Ectodermal cell (in vitro differentiated cells): Measurements from ENCODE around the gene PRSS2.
"Not testable (repeated sequence)": the region's sequence is repeated elsewhere in the genome, so short reads cannot be mapped to it uniquely, and the experiment has no call there.

ENCODE experiments used
- H3K27ac ChIP-seq: 2 replicates; pipeline ENCODE4 v1.7.0; 2013; ENCODE audit warnings: mild to moderate bottlenecking, low read depth, low read length; ENCODE audit not compliant: insufficient read depth, poor library complexity, severe bottlenecking
- H3K27me3 ChIP-seq: 2 replicates; pipeline ENCODE4 v1.7.0; 2013; ENCODE audit warnings: mild to moderate bottlenecking, low read length; ENCODE audit not compliant: insufficient read depth, control insufficient read depth, poor library complexity, severe bottlenecking
- H3K36me3 ChIP-seq: one replicate; pipeline ENCODE4 v1.7.0; 2013; ENCODE audit warnings: low read length; ENCODE audit not compliant: control insufficient read depth, insufficient read depth
- H3K4me1 ChIP-seq: one replicate; pipeline ENCODE4 v1.7.0; 2013; ENCODE audit warnings: low read length; ENCODE audit not compliant: control insufficient read depth, insufficient read depth
- H3K4me3 ChIP-seq: 2 replicates; pipeline ENCODE4 v1.7.0; 2013; ENCODE audit warnings: low read depth, low read length, control low read depth; ENCODE audit not compliant: insufficient read depth
- H3K9me3 ChIP-seq: 2 replicates; pipeline ENCODE4 v1.7.0; 2013; ENCODE audit warnings: mild to moderate bottlenecking, low read length, moderate library complexity; ENCODE audit not compliant: control insufficient read depth
- WGBS, 2 experiments: methylation state at CpG; one replicate each; pipeline ENCODE4 v1.1.7; 2013; ENCODE audit warnings: missing lambda C conversion rate in 2 of 2; 5-methylcytosine and 5-hydroxymethylcytosine counted together

Gene PRSS2

DNA sequence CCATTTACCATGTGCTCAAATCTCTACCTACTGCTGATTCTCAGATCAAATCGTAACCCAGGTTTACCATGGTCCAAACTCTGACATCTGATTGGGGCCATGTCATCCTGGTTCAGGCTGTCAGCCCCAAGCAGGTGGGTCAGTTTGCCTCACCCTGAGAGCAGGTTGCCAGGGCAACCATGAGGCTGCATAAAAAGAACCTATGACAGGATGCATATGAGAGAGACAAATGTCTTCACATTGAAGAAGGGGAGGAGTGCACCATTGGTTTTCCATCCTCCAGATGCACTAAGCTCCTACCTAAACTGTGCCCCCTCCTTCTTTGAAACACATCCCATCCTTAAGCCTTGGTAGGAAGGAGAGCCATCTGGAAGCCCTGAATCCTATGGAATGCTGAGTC lies 11.3 kb upstream of the PRSS2 start:
- Histone ChIP-seq H3K4me1 (no peaks in the 10 kb centered on the region), H3K4me3 (no peak overlapping the region), H3K27ac (no peak overlapping the region), H3K9me3 (no peaks in the 10 kb centered on the region), H3K36me3 (no peaks in the 10 kb centered on the region), H3K27me3 (no peaks in the 10 kb centered on the region)
- WGBS, 2 experiments, result 88 to 93% methylated on average over 1 of the region's 1 CpG

DNA sequence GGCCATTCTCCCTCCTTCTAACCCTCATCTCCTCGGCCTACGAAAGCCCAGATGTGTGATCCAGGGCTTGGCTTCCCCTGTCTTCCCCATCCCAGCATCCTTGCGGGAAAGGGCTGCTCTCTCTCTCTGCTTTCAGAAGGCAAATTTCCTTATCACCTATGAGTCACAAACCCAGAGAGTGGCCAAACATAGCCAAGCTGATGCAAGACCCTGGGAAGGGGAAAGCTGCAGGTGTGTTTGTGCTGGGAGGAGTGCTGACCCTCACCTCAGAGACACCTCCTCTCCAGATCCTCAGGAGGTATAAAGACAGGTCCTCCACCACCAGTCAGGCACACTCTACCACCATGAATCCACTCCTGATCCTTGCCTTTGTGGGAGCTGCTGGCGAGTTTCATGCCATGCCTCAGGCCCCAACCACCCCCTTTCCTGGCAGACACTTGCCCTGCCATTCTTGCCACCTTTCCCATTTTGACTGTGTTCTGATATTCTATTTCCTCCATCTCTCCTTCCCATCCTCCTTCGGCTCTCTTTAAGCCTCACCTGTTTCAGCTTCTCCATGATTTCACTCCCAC lies 10.6 kb upstream of the PRSS2 start:
- H3K9me3 ChIP-seq, result no peaks in the 10 kb centered on the region
- H3K36me3 ChIP-seq, result no peaks in the 10 kb centered on the region
- no peak overlapping the region for H3K27ac ChIP-seq
- no peaks in the 10 kb centered on the region for H3K4me1 ChIP-seq
- no peaks in the 10 kb centered on the region for H3K27me3 ChIP-seq
- no peak overlapping the region for H3K4me3 ChIP-seq
- WGBS, 2 experiments, result 83 to 86% methylated on average over 5 of the region's 5 CpGs

DNA sequence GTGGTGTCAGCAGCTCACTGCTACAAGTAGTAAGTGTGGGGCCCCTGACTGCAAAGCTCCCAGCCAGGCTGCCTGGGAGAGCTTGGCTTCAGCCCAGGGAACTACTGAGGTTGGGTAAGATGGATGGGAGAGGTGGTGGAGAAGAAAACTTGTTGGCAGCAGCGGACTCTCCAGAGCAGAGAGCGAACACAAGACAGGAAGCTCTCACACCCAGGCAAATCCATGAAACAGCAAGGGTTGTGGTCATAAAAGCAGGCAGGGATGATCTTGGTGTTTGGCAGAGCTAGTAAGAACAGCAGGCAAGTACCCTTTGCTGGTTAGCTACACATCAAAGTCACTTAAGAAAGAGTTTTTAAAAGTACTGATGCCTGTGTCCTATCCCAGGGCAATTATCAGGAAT lies 9.2 kb upstream of the PRSS2 start:
- H3K4me1 ChIP-seq, H3K27ac ChIP-seq, H3K9me3 ChIP-seq, H3K4me3 ChIP-seq, H3K36me3 ChIP-seq, H3K27me3 ChIP-seq: not testable (repeated sequence)
- WGBS, 2 experiments, result 98% methylated on average over 2 of the region's 2 CpGs

DNA sequence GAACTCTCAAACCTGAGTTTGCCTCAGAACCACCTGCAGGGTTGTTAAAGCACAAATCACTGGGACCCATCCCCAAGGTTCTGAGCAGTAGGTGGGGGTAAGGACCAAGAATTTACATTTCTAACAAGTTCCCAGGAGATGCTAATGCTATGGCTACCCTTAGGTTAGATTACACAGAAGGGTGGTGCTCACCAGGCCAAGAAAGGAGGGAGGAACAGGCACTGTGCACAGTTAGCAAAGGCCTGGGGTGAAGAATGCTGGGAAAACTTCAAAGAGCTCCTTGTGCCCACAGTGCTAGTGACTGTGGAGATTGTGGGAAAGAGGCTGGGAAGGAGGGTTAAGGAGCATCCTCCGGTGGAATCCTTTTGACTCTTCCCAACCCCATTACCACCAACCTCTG lies 8.7 kb upstream of the PRSS2 start:
- no peaks in the 10 kb centered on the region for H3K36me3 ChIP-seq
- no peaks in the 10 kb centered on the region for H3K4me1 ChIP-seq
- H3K4me3 ChIP-seq, result no peak overlapping the region
- WGBS, 2 experiments, result 78 to 90% methylated on average over 1 of the region's 1 CpG
- H3K27ac ChIP-seq, result no peak overlapping the region
- H3K9me3 ChIP-seq, result no peaks in the 10 kb centered on the region
- H3K27me3 ChIP-seq, result no peaks in the 10 kb centered on the region

DNA sequence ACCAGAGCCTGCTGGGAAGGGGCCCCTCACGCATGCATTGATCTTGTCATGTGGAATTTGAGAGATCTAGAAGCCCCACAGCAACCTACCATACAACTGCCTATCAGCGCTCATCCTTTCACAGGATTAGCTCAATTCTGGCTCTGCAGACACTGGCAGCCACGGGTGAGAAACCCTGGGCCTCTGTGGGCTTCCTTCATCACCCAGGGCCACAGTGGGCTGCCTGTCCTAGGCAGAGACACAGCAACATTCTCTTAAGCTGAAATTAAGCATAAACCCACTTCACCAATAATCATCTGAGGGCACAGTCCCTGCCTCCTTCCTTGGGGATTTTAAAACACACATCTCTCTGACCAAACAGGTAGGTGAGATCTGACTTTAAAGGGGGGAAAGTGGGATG lies 3.3 kb upstream of the PRSS2 start:
- Histone ChIP-seq H3K4me3 (no peak overlapping the region), H3K27me3 (no peaks in the 10 kb centered on the region), H3K27ac (no peak overlapping the region), H3K9me3 (no peaks in the 10 kb centered on the region), H3K4me1 (no peaks in the 10 kb centered on the region), H3K36me3 (no peaks in the 10 kb centered on the region)
- WGBS, 2 experiments, result 60 to 75% methylated on average over 3 of the region's 3 CpGs

DNA sequence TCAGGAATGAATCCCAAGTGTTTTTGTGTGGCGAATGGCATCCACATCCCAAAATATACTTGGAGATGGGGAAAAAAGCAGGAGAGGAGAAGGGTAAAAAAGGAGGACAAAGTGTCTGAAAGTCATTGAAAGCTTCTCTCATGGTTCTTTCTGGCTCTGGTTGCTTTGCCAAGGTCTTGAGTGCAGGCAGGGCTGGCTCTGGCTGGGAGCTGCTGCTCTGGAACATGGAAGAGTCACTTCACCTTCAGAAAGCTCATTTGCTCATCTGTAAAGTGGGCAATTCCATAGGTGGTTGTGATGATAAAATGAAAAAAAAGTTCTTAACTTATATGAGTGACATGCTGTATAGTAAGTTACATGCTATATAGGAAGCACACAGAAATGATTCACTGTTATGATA lies 2.9 kb upstream of the PRSS2 start:
- no peaks in the 10 kb centered on the region for H3K4me1 ChIP-seq
- no peaks in the 10 kb centered on the region for H3K36me3 ChIP-seq
- no peak overlapping the region for H3K27ac ChIP-seq
- 88 to 95% methylated on average over 1 of the region's 1 CpG for WGBS, 2 experiments
- no peak overlapping the region for H3K4me3 ChIP-seq
- H3K27me3 ChIP-seq, result no peaks in the 10 kb centered on the region
- H3K9me3 ChIP-seq, result no peaks in the 10 kb centered on the region

DNA sequence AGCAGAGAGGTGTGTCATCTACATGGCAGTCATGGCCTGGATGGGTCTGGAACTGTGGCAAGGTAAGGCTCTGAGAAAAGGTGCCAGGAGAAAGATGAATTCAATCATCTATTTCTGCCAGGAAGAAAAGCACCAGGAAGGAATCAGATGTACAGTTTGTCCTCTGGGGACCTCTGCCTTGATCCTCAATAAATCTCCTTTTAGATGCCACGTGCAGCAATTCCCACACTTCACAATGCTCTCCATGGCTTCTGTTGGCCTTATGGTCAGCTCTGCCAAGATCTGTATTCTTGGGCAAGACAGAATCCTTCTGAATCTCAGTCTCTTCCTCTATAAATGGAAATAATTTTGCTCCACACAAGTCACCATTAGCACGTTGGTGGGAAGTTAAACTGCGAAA lies 1.9 kb upstream of the PRSS2 start:
- 94 to 95% methylated on average over 3 of the region's 3 CpGs for WGBS, 2 experiments
- not testable (repeated sequence) for H3K4me3 ChIP-seq, H3K36me3 ChIP-seq, H3K27ac ChIP-seq, H3K4me1 ChIP-seq, H3K27me3 ChIP-seq, H3K9me3 ChIP-seq

DNA sequence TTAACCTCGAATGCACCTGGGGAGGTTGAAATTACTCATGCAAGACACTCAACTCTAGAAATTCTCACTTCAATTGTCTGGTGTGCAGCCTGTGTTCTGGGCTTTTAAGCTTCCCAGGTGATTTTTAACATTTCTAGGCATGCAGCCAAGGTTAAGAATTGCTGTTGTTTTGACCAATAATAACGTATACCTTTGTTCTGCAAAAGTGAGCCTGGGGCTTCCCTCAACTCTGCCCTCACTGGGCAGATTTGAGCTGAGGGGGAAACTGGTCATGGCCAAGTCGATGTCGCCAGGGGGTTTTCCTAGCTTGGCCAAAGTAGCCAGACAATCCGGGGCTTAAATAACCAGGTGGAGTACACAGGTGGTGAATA lies 568 bp downstream of the PRSS2 start:
- Histone ChIP-seq H3K4me1 (no peaks in the 10 kb centered on the region), H3K36me3 (no peaks in the 10 kb centered on the region), H3K9me3 (no peaks in the 10 kb centered on the region), H3K27me3 (no peaks in the 10 kb centered on the region), H3K27ac (no peak overlapping the region), H3K4me3 (no peak overlapping the region)
- 89 to 91% methylated on average over 5 of the region's 5 CpGs for WGBS, 2 experiments

DNA sequence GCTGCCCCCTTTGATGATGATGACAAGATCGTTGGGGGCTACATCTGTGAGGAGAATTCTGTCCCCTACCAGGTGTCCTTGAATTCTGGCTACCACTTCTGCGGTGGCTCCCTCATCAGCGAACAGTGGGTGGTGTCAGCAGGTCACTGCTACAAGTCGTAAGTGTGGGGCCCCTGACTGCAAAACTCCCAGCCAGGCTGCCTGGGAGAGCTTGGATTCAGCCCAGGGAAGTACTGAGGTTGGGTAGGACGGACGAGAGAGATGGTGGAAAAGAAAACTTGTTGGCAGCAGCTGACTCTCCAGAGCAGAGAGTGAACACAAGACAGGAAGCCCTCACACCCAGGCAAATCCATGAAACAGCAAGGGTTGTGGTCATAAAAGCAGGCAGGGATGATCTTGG lies 1.3 kb downstream of the PRSS2 start:
- no peaks in the 10 kb centered on the region for H3K9me3 ChIP-seq
- 79 to 81% methylated on average over 6 of the region's 6 CpGs for WGBS, 2 experiments
- no peak overlapping the region for H3K4me3 ChIP-seq
- H3K27me3 ChIP-seq, result no peaks in the 10 kb centered on the region
- no peaks in the 10 kb centered on the region for H3K36me3 ChIP-seq
- H3K4me1 ChIP-seq, result no peaks in the 10 kb centered on the region
- H3K27ac ChIP-seq, result no peak overlapping the region

DNA sequence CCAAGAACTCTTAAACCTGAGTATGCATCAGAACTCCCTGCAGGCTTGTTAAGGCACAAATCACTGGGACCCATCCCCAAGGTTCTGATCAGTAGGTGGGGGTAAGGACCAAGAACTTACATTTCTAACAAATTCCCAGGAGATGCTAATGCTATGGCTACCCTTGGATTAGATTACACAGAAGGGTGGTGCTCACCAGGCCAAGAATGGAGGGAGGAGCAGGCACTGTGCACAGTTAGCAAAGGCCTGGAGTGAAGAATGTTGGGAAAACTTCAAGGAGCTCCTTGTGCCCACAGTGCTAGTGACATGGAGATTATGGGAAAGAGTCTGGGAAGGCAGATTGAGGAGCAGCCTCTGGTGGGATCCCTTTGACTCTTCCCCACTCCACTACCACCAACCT lies 1.9 kb downstream of the PRSS2 start:
- H3K4me1 ChIP-seq, result no peaks in the 10 kb centered on the region
- H3K36me3 ChIP-seq, result no peaks in the 10 kb centered on the region
- no peak overlapping the region for H3K4me3 ChIP-seq
- H3K27ac ChIP-seq, result no peak overlapping the region
- no peaks in the 10 kb centered on the region for H3K9me3 ChIP-seq
- H3K27me3 ChIP-seq, result no peaks in the 10 kb centered on the region

DNA sequence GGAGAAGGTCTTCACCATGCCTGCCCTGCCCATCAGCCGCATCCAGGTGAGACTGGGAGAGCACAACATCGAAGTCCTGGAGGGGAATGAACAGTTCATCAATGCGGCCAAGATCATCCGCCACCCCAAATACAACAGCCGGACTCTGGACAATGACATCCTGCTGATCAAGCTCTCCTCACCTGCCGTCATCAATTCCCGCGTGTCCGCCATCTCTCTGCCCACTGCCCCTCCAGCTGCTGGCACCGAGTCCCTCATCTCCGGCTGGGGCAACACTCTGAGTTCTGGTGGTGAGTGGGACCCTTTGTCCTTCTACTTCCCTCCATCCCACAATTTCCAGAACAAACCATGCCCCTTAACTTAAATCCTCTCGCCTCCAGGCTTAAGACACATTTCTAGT lies 2.5 kb downstream of the PRSS2 start:
- H3K4me3 ChIP-seq, result no peak overlapping the region
- 83% methylated on average over 12 of the region's 12 CpGs for WGBS, 2 experiments
- H3K27ac ChIP-seq, result no peak overlapping the region
- H3K27me3 ChIP-seq, result no peaks in the 10 kb centered on the region
- no peaks in the 10 kb centered on the region for H3K36me3 ChIP-seq
- H3K9me3 ChIP-seq, result no peaks in the 10 kb centered on the region
- H3K4me1 ChIP-seq, result no peaks in the 10 kb centered on the region
